ENCODE measurements around the gene MLXIP. TPM values are rescaled to one million over a fixed set of nuclear protein-coding genes. Genes with fewer than 3 reads are reported as not detected.

MLXIP gene
- total and polyA plus RNA-seq, 7 donors: 50.9 to 184 (median 114) TPM

DNA sequence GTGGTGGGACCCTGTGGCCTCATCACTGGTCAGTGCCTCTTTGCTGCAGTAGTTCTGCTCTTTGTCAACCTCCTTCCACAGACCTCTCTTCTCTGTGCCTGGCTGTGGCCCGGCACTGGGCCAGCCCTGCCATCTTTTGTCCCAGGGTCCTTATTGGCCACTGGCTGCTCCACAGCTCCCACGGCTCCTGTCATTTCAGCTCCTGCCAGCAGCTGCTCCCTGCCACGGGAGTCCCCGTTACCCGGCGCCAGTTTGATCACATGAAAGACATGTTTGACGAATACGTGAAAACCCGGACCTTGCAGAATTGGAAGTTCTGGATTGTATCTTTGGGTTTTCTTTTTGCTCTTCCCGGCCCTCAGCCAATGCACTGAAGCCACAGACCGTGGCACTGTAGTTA is 60.1 kb downstream of the MLXIP start:
- 49 to 83% (median 51%) methylated on average over 11 of the region's 11 CpGs for WGBS, 3 donors
- DNase-seq (no peak), ATAC-seq (no peak)
- Histone ChIP-seq H3K4me1 (peaks cover 35% of the 10 kb centered on the region), H3K9me3 (no peaks in the 10 kb centered on the region), H3K27ac (no peak overlapping the region), H3K36me3 (ENCODE audit: insufficient read depth in 1 of 2, low read depth in 1 of 2) (peaks cover 9 to 99% of the 10 kb centered on the region in 2 donors), H3K4me3 (no peak overlapping the region), H3K27me3 (ENCODE audit: insufficient read depth in 3 of 3, low read length in 2 of 3) (no peaks in the 10 kb centered on the region)
- TF ChIP-seq, protein P1, sequence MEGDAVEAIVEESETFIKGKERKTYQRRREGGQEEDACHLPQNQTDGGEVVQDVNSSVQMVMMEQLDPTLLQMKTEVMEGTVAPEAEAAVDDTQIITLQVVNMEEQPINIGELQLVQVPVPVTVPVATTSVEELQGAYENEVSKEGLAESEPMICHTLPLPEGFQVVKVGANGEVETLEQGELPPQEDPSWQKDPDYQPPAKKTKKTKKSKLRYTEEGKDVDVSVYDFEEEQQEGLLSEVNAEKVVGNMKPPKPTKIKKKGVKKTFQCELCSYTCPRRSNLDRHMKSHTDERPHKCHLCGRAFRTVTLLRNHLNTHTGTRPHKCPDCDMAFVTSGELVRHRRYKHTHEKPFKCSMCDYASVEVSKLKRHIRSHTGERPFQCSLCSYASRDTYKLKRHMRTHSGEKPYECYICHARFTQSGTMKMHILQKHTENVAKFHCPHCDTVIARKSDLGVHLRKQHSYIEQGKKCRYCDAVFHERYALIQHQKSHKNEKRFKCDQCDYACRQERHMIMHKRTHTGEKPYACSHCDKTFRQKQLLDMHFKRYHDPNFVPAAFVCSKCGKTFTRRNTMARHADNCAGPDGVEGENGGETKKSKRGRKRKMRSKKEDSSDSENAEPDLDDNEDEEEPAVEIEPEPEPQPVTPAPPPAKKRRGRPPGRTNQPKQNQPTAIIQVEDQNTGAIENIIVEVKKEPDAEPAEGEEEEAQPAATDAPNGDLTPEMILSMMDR (IDR thresholded peaks at IDR 0.05): no peak
- intact Hi-C loops (cut with DNase I): no loop called here

DNA sequence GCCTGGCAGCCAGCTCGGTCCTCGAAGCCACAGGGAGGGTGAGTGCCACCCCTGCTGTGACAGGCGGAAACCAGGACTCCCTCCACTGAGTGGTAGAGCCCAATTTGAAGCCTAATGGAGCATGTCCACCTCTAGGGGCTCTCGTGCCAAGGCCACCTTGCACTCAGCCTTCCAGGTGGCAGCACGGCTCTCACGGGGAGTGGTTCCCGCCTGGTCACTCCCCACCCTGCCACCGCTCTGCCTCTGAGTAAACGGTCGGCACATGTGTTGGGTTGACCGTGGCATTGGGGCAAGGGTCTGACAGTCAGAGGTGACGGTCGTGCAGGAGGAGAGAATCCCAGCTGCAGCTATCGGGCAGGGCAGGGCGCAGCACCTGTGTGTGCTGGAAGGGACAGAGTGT is 60.7 kb downstream of the MLXIP start:
- Histone ChIP-seq H3K36me3 (ENCODE audit: insufficient read depth in 1 of 2, low read depth in 1 of 2) (peaks cover 9 to 99% of the 10 kb centered on the region in 2 donors), H3K27me3 (ENCODE audit: insufficient read depth in 3 of 3, low read length in 2 of 3) (no peaks in the 10 kb centered on the region), H3K4me1 (peaks cover 35% of the 10 kb centered on the region), H3K9me3 (no peaks in the 10 kb centered on the region), H3K27ac (no peak overlapping the region), H3K4me3 (no peak overlapping the region)
- WGBS, 3 donors: 86 to 96% (median 94%) methylated on average over 15 of the region's 15 CpGs
- TF ChIP-seq, protein P1 (IDR thresholded peaks at IDR 0.05): no peak
- DNase-seq: no peak
- no peak for ATAC-seq
- intact Hi-C loops (cut with DNase I): no loop called here

DNA sequence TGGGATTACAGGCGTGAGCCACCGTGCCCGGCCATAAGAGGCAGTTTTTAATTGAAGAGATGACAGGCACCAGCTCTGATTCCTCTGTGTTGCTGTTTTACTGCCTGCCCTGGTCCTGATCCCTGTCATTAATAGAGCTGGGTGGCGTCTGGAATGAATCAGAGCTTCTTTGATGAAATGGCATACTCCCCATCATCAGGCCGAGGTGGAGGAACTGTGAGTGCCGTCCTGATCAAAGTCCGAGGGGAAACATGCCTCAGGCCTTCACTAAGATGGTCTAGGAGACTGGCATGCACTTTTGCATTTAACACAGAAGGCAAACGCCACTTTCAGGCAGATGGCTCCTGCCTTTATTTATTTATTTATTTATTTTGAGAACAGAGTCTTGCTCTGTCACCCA is 61.4 kb downstream of the MLXIP start:
- Histone ChIP-seq H3K27me3 (ENCODE audit: insufficient read depth in 3 of 3, low read length in 2 of 3) (no peaks in the 10 kb centered on the region), H3K27ac (no peak overlapping the region), H3K9me3 (no peaks in the 10 kb centered on the region), H3K4me3 (no peak overlapping the region), H3K36me3 (ENCODE audit: insufficient read depth in 1 of 2, low read depth in 1 of 2) (peaks cover 9 to 99% of the 10 kb centered on the region in 2 donors), H3K4me1 (peaks cover 35% of the 10 kb centered on the region)
- no peak for ATAC-seq
- TF ChIP-seq, protein P1 (IDR thresholded peaks at IDR 0.05): no peak
- 61 to 88% (median 79%) methylated on average over 8 of the region's 8 CpGs for WGBS, 3 donors
- intact Hi-C loops (cut with DNase I): no loop called here
- no peak for DNase-seq

DNA sequence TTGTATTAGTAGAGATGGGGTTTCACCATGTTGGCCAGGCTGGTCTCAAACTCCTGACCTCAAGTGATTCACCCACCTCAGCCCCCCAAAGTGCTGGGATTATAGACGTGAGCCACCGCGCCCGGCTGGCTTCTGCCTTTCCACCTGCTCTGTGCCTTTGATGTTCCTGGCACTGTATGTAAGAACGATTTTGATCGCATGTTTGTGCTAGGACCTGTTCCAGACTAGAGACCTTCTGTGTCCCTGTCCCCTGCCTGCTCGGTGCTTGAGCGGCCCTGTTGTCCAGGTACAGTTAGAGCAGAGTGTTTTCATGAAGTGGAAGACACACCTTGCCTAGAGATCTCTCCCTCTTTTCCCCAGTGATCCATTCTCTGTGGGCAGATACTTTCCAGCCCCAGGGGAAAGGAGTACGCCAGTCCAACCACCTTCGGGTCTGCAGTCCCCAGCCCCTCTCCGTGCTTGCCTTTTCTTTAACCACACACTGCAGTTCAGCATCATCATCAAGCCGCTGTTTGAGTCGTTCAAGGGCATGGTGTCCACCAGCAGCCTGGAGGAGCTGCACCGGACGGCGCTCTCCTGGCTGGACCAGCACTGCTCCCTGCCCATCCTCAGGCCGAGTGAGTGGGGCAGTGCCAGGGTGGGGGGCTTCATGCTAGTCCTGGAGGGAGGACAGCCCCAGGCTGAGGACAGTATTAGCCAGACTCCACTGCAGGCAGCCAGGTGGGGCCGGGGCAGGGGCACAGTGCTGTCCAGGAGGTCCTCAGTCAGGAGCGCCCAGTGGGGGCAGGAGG is 62.1 kb downstream of the MLXIP start:
- Histone ChIP-seq H3K4me3 (no peak overlapping the region), H3K9me3 (no peaks in the 10 kb centered on the region), H3K27me3 (ENCODE audit: insufficient read depth in 3 of 3, low read length in 2 of 3) (no peaks in the 10 kb centered on the region), H3K36me3 (ENCODE audit: insufficient read depth in 1 of 2, low read depth in 1 of 2) (peaks cover 4 to 97% of the 10 kb centered on the region in 2 donors), H3K27ac (peak overlapping the region; percentile 84), H3K4me1 (peaks cover 35% of the 10 kb centered on the region)
- intact Hi-C loops (cut with DNase I): no loop called here
- TF ChIP-seq, protein P1 (IDR thresholded peaks at IDR 0.05): no peak
- ATAC-seq (peak in 3 of 4 donors; percentile 17 to 23 (median 22)), DNase-seq (no peak)
- 69 to 87% (median 79%) methylated on average over 19 of the region's 19 CpGs for WGBS, 3 donors

All from psoas muscle (tissue), 8 donors.